Activated CD8-positive, alpha-beta memory T cell treated with anti-CD3 and anti-CD28 coated beads for 48 hours (primary cell): ENCODE measurements around the gene CKMT1A.
A peak's percentile ranks its signal among the peaks of the same experiment; 100 is the strongest.
"Not testable (repeated sequence)": the region's sequence is repeated elsewhere in the genome, so short reads cannot be mapped to it uniquely, and the experiment has no call there.

Experiments
- DNase-seq, 3 experiments: peaks; one replicate each; pipeline ENCODE4 v3.0.0-alpha.2; 2020; ENCODE audit warnings: low read depth in 2 of 3, low spot score in 2 of 3

Gene CKMT1A

GRCh38 chr15:43693148-43694022 is at the start of gene CKMT1A:
Gene CKMT1A (plus strand): TSS chr15:43693859. CDS start chr15:43694051, 192 bp downstream.
- not testable (repeated sequence) for DNase-seq

GRCh38 chr15:43648649-43649429 is 44.8 kb upstream of the CKMT1A start, which contains the start of gene CATSPER2:
Gene CATSPER2 (minus strand): TSS chr15:43648844. CDS start chr15:43648061, 783 bp downstream.
- DNase-seq, result no peak

GRCh38 chr15:43649430-43649926 is 44.2 kb upstream of the CKMT1A start:
- DNase-seq, result not testable (repeated sequence)

GRCh38 chr15:43659727-43660126 is 33.9 kb upstream of the CKMT1A start:
- DNase-seq, result not testable (repeated sequence)

- DNase-seq, result not testable (repeated sequence)
Measured at GRCh38 chr15:43662293-43662692, 31.4 kb upstream of the CKMT1A start.

- not testable (repeated sequence) for DNase-seq
Measured at GRCh38 chr15:43663333-43663732, 30.3 kb upstream of the CKMT1A start.

- DNase-seq, result not testable (repeated sequence)
Measured at GRCh38 chr15:43666177-43666576, 27.5 kb upstream of the CKMT1A start.

- not testable (repeated sequence) for DNase-seq
Measured at GRCh38 chr15:43674175-43674574, 19.5 kb upstream of the CKMT1A start.

GRCh38 chr15:43689604-43690301 is 3.9 kb upstream of the CKMT1A start:
- DNase-seq, result not testable (repeated sequence)

- DNase-seq, result not testable (repeated sequence)
Measured at GRCh38 chr15:43692679-43693078, 980 bp upstream of the CKMT1A start.

GRCh38 chr15:43702174-43702573 is 8.5 kb downstream of the CKMT1A start:
- no peak for DNase-seq

- no peak for DNase-seq
Measured at GRCh38 chr15:43702701-43703424, 9.2 kb downstream of the CKMT1A start.

GRCh38 chr15:43710431-43711131 is 16.9 kb downstream of the CKMT1A start:
- DNase-seq, result not testable (repeated sequence)

GRCh38 chr15:43723151-43723550 is 29.5 kb downstream of the CKMT1A start:
- no peak for DNase-seq

GRCh38 chr15:43726306-43726705 is 32.6 kb downstream of the CKMT1A start:
- not testable (repeated sequence) for DNase-seq

- not testable (repeated sequence) for DNase-seq
Measured at GRCh38 chr15:43728053-43728725, 34.5 kb downstream of the CKMT1A start.

- no peak for DNase-seq
Measured at GRCh38 chr15:43735416-43735815, 41.8 kb downstream of the CKMT1A start.

- peak; percentile 68 to 82 (median 69) for DNase-seq
Measured at GRCh38 chr15:43746245-43746902, 52.7 kb downstream of the CKMT1A start, which contains the start of gene PDIA3. Gene PDIA3 (plus strand): TSS chr15:43746438. CDS start chr15:43746540, 102 bp downstream.
